Psoas muscle (tissue), 8 donors: ENCODE results near the gene GDF2. TPM values are rescaled to one million over a fixed set of nuclear protein-coding genes. Genes with fewer than 3 reads are reported as not detected.

Experiments used
- ATAC-seq, 4 donors: fragments of 200-7000 bp; cut with Tn5 transposase; one replicate each; pipeline ENCODE4 v1.9.1; 2020; ENCODE audit warnings: moderate library complexity in 3 of 4, mild to moderate bottlenecking in 2 of 4
- DNase-seq, 2 donors: peaks; one replicate each; pipeline ENCODE4 v3.0.0-alpha.2; 2020
- H3K27ac ChIP-seq: fragments of 200-600 bp; one replicate; pipeline ENCODE4 v1.8.0; 2022
- H3K27me3 ChIP-seq, 3 donors: fragments of 200-600 bp in 1 of 3; one replicate each; pipeline versions ENCODE4 v1.6.1 to v1.8.0; 2013 to 2022; ENCODE audit warnings: low read length in 2 of 3, mild to moderate bottlenecking in 2 of 3, moderate library complexity in 1 of 3; ENCODE audit not compliant: insufficient read depth in 3 of 3
- H3K36me3 ChIP-seq, 2 donors: fragments of 200-600 bp in 1 of 2; one replicate each; pipeline versions ENCODE4 v1.6.1 to v1.8.0; 2013 to 2022; ENCODE audit warnings: low read depth in 1 of 2, mild to moderate bottlenecking in 1 of 2, moderate library complexity in 1 of 2; ENCODE audit not compliant: insufficient read depth in 1 of 2
- H3K4me1 ChIP-seq: fragments of 200-600 bp; one replicate; pipeline ENCODE4 v1.8.0; 2022
- H3K4me3 ChIP-seq: fragments of 200-600 bp; one replicate; pipeline ENCODE4 v1.8.0; 2022; ENCODE audit warnings: mild to moderate bottlenecking
- H3K9me3 ChIP-seq: fragments of 200-600 bp; one replicate; pipeline ENCODE4 v1.8.0; 2022
- WGBS, 3 donors: extraction: QIAGEN DNeasy Blood & Tissue Kit; methylation state at CpG; one replicate each; pipeline versions ENCODE4 v1.1.6 to v1.1.7; 2013; 5-methylcytosine and 5-hydroxymethylcytosine counted together
- intact Hi-C, 2 donors: fragments of 100-400 bp; cut with DNase I; formaldehyde crosslinking; loops; one replicate each; pipeline versions ENCODE4 v1.11.0 to v1.14.2; 2022
- polyA plus RNA-seq, 3 donors: library from polyadenylated mRNA; stranded (reverse); fragments of 200-250 nt; gene quantifications; one replicate each; pipeline ENCODE4 v1.2.3, GENCODE V29; 2013
- total RNA-seq, 4 donors: library from RNA; stranded (reverse); fragmentation: NEBNext Ultra II Directional in 2 of 4; extraction: Animal tissue kit (Norgen Biotek cat#: 25700) in 2 of 4; gene quantifications; one replicate each; pipeline versions ENCODE4 v1.2.1 to v1.2.4, GENCODE V29; 2021 to 2023
- TF ChIP-seq, protein P1 (sequence below): fragments of 200-600 bp; IDR thresholded peaks from one replicate; pipeline ENCODE4 v1.8.0; 2022; ENCODE audit warnings: antibody characterized with exemption
- donor health status: healthy with polysubstance abuse.
- donor health status: DM: no; HTN: no; CAD: no; lungs with moderate emphysema.
- donor health status: Bipolar disorder and iron deficiency.
- donor health status: healthy.
- donor health status: DM: yes; HTN: yes; CAD: no.
- donor health status: DM: no; HTN: no; CAD: no.
- donor health status: DM: no; HTN: no; CAD: no.
- donor health status: DM: yes; HTN: yes; CAD: no.

GDF2 gene
- total and polyA plus RNA-seq, 7 donors = not detected

GRCh38 chr10:47286591-47287315, 35.5 kb upstream of the GDF2 start:
- H3K4me3 ChIP-seq = no peak overlapping the region
- no peaks in the 10 kb centered on the region for H3K4me1 ChIP-seq
- TF ChIP-seq, protein P1, sequence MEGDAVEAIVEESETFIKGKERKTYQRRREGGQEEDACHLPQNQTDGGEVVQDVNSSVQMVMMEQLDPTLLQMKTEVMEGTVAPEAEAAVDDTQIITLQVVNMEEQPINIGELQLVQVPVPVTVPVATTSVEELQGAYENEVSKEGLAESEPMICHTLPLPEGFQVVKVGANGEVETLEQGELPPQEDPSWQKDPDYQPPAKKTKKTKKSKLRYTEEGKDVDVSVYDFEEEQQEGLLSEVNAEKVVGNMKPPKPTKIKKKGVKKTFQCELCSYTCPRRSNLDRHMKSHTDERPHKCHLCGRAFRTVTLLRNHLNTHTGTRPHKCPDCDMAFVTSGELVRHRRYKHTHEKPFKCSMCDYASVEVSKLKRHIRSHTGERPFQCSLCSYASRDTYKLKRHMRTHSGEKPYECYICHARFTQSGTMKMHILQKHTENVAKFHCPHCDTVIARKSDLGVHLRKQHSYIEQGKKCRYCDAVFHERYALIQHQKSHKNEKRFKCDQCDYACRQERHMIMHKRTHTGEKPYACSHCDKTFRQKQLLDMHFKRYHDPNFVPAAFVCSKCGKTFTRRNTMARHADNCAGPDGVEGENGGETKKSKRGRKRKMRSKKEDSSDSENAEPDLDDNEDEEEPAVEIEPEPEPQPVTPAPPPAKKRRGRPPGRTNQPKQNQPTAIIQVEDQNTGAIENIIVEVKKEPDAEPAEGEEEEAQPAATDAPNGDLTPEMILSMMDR = no peak
- no peaks in the 10 kb centered on the region for H3K36me3 ChIP-seq
- intact Hi-C loops = no loop called here
- WGBS, 3 donors = 68 to 71% (median 70%) methylated on average over 4 of the region's 4 CpGs
- peaks cover 0 to 1% (median 0%) of the 10 kb centered on the region in 3 donors for H3K27me3 ChIP-seq
- H3K27ac ChIP-seq = no peak overlapping the region
- H3K9me3 ChIP-seq = no peaks in the 10 kb centered on the region
- no peak for ATAC-seq
- DNase-seq = no peak

GRCh38 chr10:47287365-47287802, 34.9 kb upstream of the GDF2 start:
- 26 to 35% (median 30%) methylated on average over 12 of the region's 12 CpGs for WGBS, 3 donors
- ATAC-seq (peak in 1 of 4 donors; percentile 26), DNase-seq (no peak)
- TF ChIP-seq, protein P1 = no peak
- H3K4me1 ChIP-seq = no peaks in the 10 kb centered on the region
- H3K27ac ChIP-seq = no peak overlapping the region
- no peak overlapping the region for H3K4me3 ChIP-seq
- intact Hi-C loops = no loop called here
- no peaks in the 10 kb centered on the region for H3K36me3 ChIP-seq
- peaks cover 0 to 1% (median 0%) of the 10 kb centered on the region in 3 donors for H3K27me3 ChIP-seq
- no peaks in the 10 kb centered on the region for H3K9me3 ChIP-seq

DNA sequence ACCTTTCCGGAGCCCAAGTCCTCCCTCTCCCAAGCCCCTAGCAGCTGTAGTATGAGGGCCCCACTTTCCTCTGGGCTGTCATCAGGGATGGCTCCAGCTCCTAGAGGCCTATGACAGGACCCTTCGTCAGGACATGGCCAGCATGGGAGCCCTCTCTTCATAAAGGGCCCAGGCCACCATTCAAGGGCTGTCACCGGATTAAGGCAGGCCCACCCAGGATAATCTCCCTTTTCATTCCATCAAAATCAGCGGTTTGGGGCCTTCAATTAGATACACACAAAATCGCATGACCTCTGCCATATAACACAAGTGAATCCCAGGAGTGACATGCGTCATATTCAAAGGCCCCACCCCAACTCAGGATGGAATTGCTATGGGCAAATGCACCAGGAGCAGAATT, 34.4 kb upstream of the GDF2 start:
- Histone ChIP-seq H3K27me3 (peaks cover 0 to 1% (median 0%) of the 10 kb centered on the region in 3 donors), H3K27ac (no peak overlapping the region), H3K36me3 (no peaks in the 10 kb centered on the region), H3K4me1 (no peaks in the 10 kb centered on the region), H3K9me3 (no peaks in the 10 kb centered on the region), H3K4me3 (no peak overlapping the region)
- intact Hi-C loops = no loop called here
- ATAC-seq = no peak
- WGBS, 3 donors = 81 to 82% (median 82%) methylated on average over 6 of the region's 6 CpGs
- DNase-seq = no peak
- TF ChIP-seq, protein P1 = no peak

- DNase-seq (no peak), ATAC-seq (no peak)
- intact Hi-C loops = no loop called here
- Histone ChIP-seq H3K4me1 (no peaks in the 10 kb centered on the region), H3K36me3 (no peaks in the 10 kb centered on the region), H3K4me3 (no peak overlapping the region), H3K9me3 (no peaks in the 10 kb centered on the region), H3K27ac (no peak overlapping the region), H3K27me3 (peaks cover 0 to under 1% (median 0%) of the 10 kb centered on the region in 3 donors)
- TF ChIP-seq, protein P1 = no peak
- WGBS, 3 donors = 88 to 90% (median 89%) methylated on average over 8 of the region's 8 CpGs
Observed at GRCh38 chr10:47288236-47288635, 34.0 kb upstream of the GDF2 start.
